ENCODE results near the gene PLCH2.

- no peak for TF ChIP-seq POLR2A (IDR thresholded peaks at IDR 0.05; ENCODE audit: low read depth, low read length)
- TF ChIP-seq POLR2AphosphoS5 (IDR thresholded peaks at IDR 0.05; ENCODE audit: low read depth, low read length): no peak
These were observed 72.0 kb downstream of the PLCH2 start for GRCh38 chr1:2548068-2548589.

Measured in GM12892 (cell line).